ENCODE measurements around the gene MMP15.

DNA sequence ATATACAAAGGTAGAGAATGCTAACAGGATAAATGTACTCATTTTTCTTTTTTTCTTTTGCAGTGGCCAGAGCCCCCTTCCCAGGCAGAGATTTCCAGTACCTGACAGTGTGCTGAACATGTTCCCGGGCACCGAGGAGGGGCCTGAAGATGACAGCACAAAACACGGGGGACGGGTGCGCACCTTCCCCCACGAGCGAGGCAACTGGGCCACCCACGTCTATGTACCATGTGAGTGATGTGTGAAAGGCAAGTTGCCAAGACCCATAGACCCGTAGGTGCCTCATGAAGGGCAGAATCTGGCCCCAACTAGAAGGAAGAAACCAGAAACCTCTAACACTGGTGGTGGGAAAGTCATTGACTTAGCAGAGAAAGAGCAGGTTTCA is 23.1 kb upstream of the MMP15 start:
- TF ChIP-seq, protein P1, sequence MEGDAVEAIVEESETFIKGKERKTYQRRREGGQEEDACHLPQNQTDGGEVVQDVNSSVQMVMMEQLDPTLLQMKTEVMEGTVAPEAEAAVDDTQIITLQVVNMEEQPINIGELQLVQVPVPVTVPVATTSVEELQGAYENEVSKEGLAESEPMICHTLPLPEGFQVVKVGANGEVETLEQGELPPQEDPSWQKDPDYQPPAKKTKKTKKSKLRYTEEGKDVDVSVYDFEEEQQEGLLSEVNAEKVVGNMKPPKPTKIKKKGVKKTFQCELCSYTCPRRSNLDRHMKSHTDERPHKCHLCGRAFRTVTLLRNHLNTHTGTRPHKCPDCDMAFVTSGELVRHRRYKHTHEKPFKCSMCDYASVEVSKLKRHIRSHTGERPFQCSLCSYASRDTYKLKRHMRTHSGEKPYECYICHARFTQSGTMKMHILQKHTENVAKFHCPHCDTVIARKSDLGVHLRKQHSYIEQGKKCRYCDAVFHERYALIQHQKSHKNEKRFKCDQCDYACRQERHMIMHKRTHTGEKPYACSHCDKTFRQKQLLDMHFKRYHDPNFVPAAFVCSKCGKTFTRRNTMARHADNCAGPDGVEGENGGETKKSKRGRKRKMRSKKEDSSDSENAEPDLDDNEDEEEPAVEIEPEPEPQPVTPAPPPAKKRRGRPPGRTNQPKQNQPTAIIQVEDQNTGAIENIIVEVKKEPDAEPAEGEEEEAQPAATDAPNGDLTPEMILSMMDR (IDR thresholded peaks at IDR 0.05): no peak
- no peak for TF ChIP-seq POLR2A (IDR thresholded peaks at IDR 0.05)
